ENCODE results near the gene QSOX2.

QSOX2 gene

GRCh38 chr9:136225748-136226679 lies 19.6 kb downstream of the QSOX2 start:
- DNase-seq (ENCODE audit: low read depth, low spot score), result no peak
- Histone ChIP-seq H3K36me3 (ENCODE audit: control insufficient read depth, insufficient read depth, low read length) (peaks cover 8% of the 10 kb centered on the region), H3K4me3 (ENCODE audit: low read length) (no peak overlapping the region), H3K9me3 (ENCODE audit: control insufficient read depth, insufficient read depth, low read length) (no peaks in the 10 kb centered on the region), H3K27me3 (ENCODE audit: control insufficient read depth, insufficient read depth, low read length) (no peaks in the 10 kb centered on the region), H3K4me1 (ENCODE audit: control insufficient read depth, insufficient read depth, low read length) (no peaks in the 10 kb centered on the region), H3K27ac (ENCODE audit: low read length) (no peak overlapping the region)
- WGBS (ENCODE audit: insufficient coverage, insufficient read length), result no CpG with 5 or more reads among the region's 30 CpGs

- no peaks in the 10 kb centered on the region for H3K27me3 ChIP-seq (ENCODE audit: control insufficient read depth, insufficient read depth, low read length)
- WGBS (ENCODE audit: insufficient coverage, insufficient read length), result no CpG with 5 or more reads among the region's 19 CpGs
- DNase-seq (ENCODE audit: low read depth, low spot score), result no peak
- no peaks in the 10 kb centered on the region for H3K4me1 ChIP-seq (ENCODE audit: control insufficient read depth, insufficient read depth, low read length)
- H3K9me3 ChIP-seq (ENCODE audit: control insufficient read depth, insufficient read depth, low read length), result no peaks in the 10 kb centered on the region
- H3K4me3 ChIP-seq (ENCODE audit: low read length), result no peak overlapping the region
- peaks cover 8% of the 10 kb centered on the region for H3K36me3 ChIP-seq (ENCODE audit: control insufficient read depth, insufficient read depth, low read length)
- no peak overlapping the region for H3K27ac ChIP-seq (ENCODE audit: low read length)
Observed at GRCh38 chr9:136225366-136225747, 20.3 kb downstream of the QSOX2 start.

DNA sequence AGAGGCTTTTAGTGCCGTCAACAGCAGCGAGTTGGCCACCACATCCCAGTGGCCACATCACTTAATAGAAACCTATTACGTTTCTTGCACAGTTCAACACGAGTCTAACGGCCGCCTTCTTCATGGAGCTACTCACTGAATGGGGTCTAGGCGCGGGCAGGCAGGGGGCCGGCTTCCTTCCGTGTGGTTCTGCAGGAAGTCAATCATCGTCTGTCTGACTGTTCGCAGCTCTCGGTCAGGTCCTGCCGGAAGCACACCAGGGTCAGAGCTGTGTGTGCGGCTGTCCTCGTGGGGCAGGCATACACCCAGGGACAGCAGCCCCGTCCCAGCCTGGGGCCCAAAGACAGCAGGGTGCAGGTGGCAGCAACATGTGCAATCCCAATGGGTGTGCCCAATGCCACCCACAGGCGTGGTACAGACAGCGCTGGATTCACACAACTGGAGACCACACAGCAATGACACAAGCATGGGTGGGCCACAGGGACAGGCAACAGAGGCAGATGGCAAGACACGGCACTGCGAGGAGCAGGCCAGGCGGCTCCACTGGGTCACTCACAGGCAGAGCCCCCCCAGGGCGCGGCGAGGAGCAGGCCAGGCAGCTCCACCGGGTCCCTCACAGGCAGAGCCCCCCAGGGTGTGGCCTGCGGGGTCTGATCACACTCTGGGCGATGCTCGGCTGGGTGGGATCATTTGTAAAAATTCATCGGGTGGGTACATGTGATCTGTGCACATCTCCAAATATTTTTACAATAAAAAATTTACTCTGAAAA lies 21.6 kb downstream of the QSOX2 start:
- WGBS (ENCODE audit: insufficient coverage, insufficient read length), result no CpG with 5 or more reads among the region's 30 CpGs
- DNase-seq (ENCODE audit: low read depth, low spot score), result no peak
- Histone ChIP-seq H3K4me1 (ENCODE audit: control insufficient read depth, insufficient read depth, low read length) (no peaks in the 10 kb centered on the region), H3K36me3 (ENCODE audit: control insufficient read depth, insufficient read depth, low read length) (peaks cover 8% of the 10 kb centered on the region), H3K27ac (ENCODE audit: low read length) (no peak overlapping the region), H3K27me3 (ENCODE audit: control insufficient read depth, insufficient read depth, low read length) (no peaks in the 10 kb centered on the region), H3K9me3 (ENCODE audit: control insufficient read depth, insufficient read depth, low read length) (no peaks in the 10 kb centered on the region), H3K4me3 (ENCODE audit: low read length) (no peak overlapping the region)

- no CpG with 5 or more reads among the region's 13 CpGs for WGBS (ENCODE audit: insufficient coverage, insufficient read length)
- DNase-seq (ENCODE audit: low read depth, low spot score), result no peak
- no peaks in the 10 kb centered on the region; the same call in 1 of the 2 replicates for H3K4me1 ChIP-seq (ENCODE audit: control insufficient read depth, insufficient read depth, low read length)
- H3K4me3 ChIP-seq (ENCODE audit: low read length), result no peak overlapping the region
- H3K36me3 ChIP-seq (ENCODE audit: control insufficient read depth, insufficient read depth, low read length), result peaks cover 8% of the 10 kb centered on the region
- no peaks in the 10 kb centered on the region for H3K27me3 ChIP-seq (ENCODE audit: control insufficient read depth, insufficient read depth, low read length)
- no peaks in the 10 kb centered on the region for H3K9me3 ChIP-seq (ENCODE audit: control insufficient read depth, insufficient read depth, low read length)
- H3K27ac ChIP-seq (ENCODE audit: low read length), result no peak overlapping the region
Observed at GRCh38 chr9:136222906-136223285, 22.7 kb downstream of the QSOX2 start.

DNA sequence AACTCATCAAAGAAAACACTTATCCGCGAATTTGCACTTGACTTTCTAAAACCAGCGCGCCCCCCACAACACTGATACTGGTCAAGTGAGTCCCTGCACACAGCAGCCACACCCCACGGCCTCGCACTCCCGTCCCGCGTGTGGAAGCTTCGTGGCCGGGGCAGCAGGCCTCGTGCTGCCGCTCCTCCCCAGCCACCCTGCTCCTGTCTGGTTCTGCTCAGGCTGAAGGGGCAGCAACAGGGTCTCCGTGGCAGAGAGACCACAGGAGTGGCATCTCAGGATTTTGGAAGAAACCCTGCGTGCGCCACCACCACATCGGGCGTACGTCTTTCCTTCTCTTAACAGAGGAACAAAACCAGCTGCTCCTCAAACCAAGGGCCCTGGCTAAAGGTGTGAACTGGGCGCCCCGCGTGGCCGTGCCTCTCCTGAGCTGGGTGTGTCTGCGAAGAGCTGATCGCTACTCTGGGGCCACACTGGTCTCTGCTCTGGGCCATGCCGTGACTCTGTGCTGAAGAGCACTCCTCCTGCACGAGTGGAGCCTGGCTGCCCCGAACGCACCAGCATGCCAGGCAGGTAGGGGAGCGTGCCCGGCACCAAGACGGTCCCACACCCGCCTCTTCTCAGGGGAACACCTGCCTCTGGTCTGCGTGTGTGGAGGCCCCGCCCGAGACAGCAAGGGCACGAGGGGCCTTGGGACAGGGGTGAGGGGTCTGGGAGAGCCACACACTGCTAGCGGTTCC lies 23.3 kb downstream of the QSOX2 start:
- Histone ChIP-seq H3K4me3 (ENCODE audit: low read length) (no peak overlapping the region), H3K4me1 (ENCODE audit: control insufficient read depth, insufficient read depth, low read length) (no peaks in the 10 kb centered on the region; the same call in 1 of the 2 replicates), H3K36me3 (ENCODE audit: control insufficient read depth, insufficient read depth, low read length) (peaks cover 8% of the 10 kb centered on the region), H3K27me3 (ENCODE audit: control insufficient read depth, insufficient read depth, low read length) (no peaks in the 10 kb centered on the region), H3K27ac (ENCODE audit: low read length) (no peak overlapping the region), H3K9me3 (ENCODE audit: control insufficient read depth, insufficient read depth, low read length) (no peaks in the 10 kb centered on the region)
- DNase-seq (ENCODE audit: low read depth, low spot score), result no peak
- WGBS (ENCODE audit: insufficient coverage, insufficient read length), result no CpG with 5 or more reads among the region's 38 CpGs

DNA sequence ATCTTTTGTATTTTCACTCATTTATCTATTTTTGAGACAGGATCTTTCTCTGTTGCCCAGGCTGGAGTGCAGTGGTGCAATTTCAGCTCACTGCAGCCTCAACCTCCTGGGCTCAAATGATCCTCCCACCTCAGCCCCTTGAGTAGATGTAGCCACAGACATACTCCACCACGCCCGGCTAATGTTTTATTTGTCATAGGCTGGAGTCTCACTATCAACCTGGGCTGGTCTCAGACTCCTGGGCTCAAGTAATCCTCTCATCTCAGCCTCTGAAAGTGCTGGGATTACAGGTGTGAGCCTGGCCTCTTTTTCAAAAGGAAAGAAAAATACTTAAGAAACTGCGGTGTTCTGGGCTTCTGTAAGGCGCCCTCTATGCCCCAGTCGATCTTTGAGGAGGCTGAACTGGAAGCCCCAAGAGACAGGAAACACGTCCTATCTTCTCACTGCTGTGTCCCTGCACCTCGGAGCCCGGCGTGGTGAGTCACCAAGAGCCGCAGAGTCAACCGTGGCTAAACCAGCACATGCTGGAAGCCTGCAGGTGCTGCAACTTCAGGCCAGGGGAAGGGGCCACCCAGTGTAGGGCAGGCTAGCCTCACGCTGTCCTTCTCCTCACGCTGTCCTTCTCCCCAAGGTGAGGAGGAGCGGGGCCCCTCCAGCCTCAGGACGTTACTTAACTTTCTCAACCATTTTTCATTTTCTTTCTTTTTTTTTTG lies 25.4 kb downstream of the QSOX2 start:
- peaks cover 2% of the 10 kb centered on the region; the same call in 1 of the 2 replicates for H3K4me1 ChIP-seq (ENCODE audit: control insufficient read depth, insufficient read depth, low read length)
- H3K27me3 ChIP-seq (ENCODE audit: control insufficient read depth, insufficient read depth, low read length), result no peaks in the 10 kb centered on the region
- DNase-seq (ENCODE audit: low read depth, low spot score), result no peak
- no CpG with 5 or more reads among the region's 15 CpGs for WGBS (ENCODE audit: insufficient coverage, insufficient read length)
- peaks cover 11% of the 10 kb centered on the region for H3K36me3 ChIP-seq (ENCODE audit: control insufficient read depth, insufficient read depth, low read length)
- no peak overlapping the region; the same call in 1 of the 2 replicates for H3K4me3 ChIP-seq (ENCODE audit: low read length)
- H3K9me3 ChIP-seq (ENCODE audit: control insufficient read depth, insufficient read depth, low read length), result no peaks in the 10 kb centered on the region
- H3K27ac ChIP-seq (ENCODE audit: low read length), result no peak overlapping the region

DNA sequence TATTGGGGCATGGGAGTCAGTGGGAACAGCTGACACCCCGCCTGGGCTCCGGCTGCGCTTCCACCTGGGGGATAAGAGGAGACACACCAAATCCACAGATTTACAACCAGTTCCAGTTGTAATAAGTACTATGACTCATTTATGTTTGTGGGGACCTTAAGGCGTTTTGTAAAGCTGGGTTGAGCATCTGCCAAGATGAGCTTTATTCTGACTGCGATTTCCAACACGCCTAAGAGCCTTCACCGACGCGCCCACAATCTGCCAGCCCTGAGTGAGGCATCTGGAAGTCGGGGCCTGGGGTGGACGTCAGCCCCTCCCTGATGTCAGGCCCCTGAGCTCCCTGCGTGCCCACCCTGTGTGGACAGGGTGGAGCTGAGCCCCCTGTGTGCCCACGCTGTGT lies 26.3 kb downstream of the QSOX2 start:
- H3K27ac ChIP-seq (ENCODE audit: low read length), result no peak overlapping the region

GRCh38 chr9:136218673-136219072 lies 26.9 kb downstream of the QSOX2 start:
- Histone ChIP-seq H3K4me3 (ENCODE audit: low read length) (no peak overlapping the region), H3K9me3 (ENCODE audit: control insufficient read depth, insufficient read depth, low read length) (no peaks in the 10 kb centered on the region), H3K36me3 (ENCODE audit: control insufficient read depth, insufficient read depth, low read length) (peaks cover 21% of the 10 kb centered on the region), H3K27ac (ENCODE audit: low read length) (no peak overlapping the region), H3K4me1 (ENCODE audit: control insufficient read depth, insufficient read depth, low read length) (peaks cover 2% of the 10 kb centered on the region; the same call in 1 of the 2 replicates), H3K27me3 (ENCODE audit: control insufficient read depth, insufficient read depth, low read length) (no peaks in the 10 kb centered on the region)
- no CpG with 5 or more reads among the region's 15 CpGs for WGBS (ENCODE audit: insufficient coverage, insufficient read length)
- DNase-seq (ENCODE audit: low read depth, low spot score), result no peak

More for the DNA sequence above, 26.3 kb downstream of the QSOX2 start:
- WGBS (ENCODE audit: insufficient coverage, insufficient read length), result no CpG with 5 or more reads among the region's 13 CpGs
- Histone ChIP-seq H3K27me3 (ENCODE audit: control insufficient read depth, insufficient read depth, low read length) (no peaks in the 10 kb centered on the region), H3K4me3 (ENCODE audit: low read length) (no peak overlapping the region), H3K4me1 (ENCODE audit: control insufficient read depth, insufficient read depth, low read length) (peaks cover 2% of the 10 kb centered on the region; the same call in 1 of the 2 replicates), H3K36me3 (ENCODE audit: control insufficient read depth, insufficient read depth, low read length) (peaks cover 19% of the 10 kb centered on the region), H3K9me3 (ENCODE audit: control insufficient read depth, insufficient read depth, low read length) (no peaks in the 10 kb centered on the region)
- no peak for DNase-seq (ENCODE audit: low read depth, low spot score)

DNA sequence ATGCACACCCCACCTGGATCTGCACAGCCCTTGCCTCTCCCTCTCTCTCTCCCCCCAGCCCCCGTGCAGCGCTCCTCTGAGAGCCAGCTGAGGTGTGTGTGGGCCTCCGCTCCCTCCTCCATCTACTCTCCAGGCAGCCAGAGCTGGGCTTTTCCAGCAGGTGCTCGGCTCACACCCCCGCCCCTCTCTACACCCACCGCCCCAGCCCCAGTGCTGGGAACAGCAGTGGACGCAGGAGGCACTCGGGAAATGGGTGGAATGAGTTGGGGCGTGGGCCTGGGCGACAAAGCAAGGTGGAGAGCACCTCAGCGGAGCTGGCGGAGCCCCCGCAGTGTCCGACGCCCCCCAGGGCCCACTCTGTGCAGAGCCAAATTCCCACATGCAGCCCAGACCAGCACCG lies 27.3 kb downstream of the QSOX2 start:
- Histone ChIP-seq H3K9me3 (ENCODE audit: control insufficient read depth, insufficient read depth, low read length) (no peaks in the 10 kb centered on the region), H3K4me3 (ENCODE audit: low read length) (no peak overlapping the region), H3K27ac (ENCODE audit: low read length) (no peak overlapping the region), H3K27me3 (ENCODE audit: control insufficient read depth, insufficient read depth, low read length) (no peaks in the 10 kb centered on the region), H3K36me3 (ENCODE audit: control insufficient read depth, insufficient read depth, low read length) (peaks cover 23% of the 10 kb centered on the region), H3K4me1 (ENCODE audit: control insufficient read depth, insufficient read depth, low read length) (peaks cover 2% of the 10 kb centered on the region; the same call in 1 of the 2 replicates)
- DNase-seq (ENCODE audit: low read depth, low spot score), result no peak
- WGBS (ENCODE audit: insufficient coverage, insufficient read length), result no CpG with 5 or more reads among the region's 16 CpGs
